Spinal cord (tissue), 10 donors: ENCODE data around the gene HBM. TPM values are rescaled to one million over a fixed set of nuclear protein-coding genes. Genes with fewer than 3 reads are reported as not detected.

ENCODE experiments used
- DNase-seq, 6 donors: peaks; one replicate each; pipeline versions ENCODE4 v3.0.0 to v3.0.0-alpha.2; 2013 to 2015; ENCODE audit warnings: low spot score in 6 of 6, low read depth in 4 of 6
- H3K27ac ChIP-seq: one replicate; pipeline ENCODE4 v1.5.1; 2013; ENCODE audit warnings: low read depth, low read length, control low read depth
- H3K27me3 ChIP-seq: one replicate; pipeline ENCODE4 v1.6.1; 2013; ENCODE audit warnings: low read length; ENCODE audit not compliant: control insufficient read depth, insufficient read depth
- H3K36me3 ChIP-seq: one replicate; pipeline ENCODE4 v1.6.1; 2013; ENCODE audit warnings: low read length; ENCODE audit not compliant: control insufficient read depth, insufficient read depth
- H3K4me1 ChIP-seq: one replicate; pipeline ENCODE4 v1.6.1; 2013; ENCODE audit warnings: low read length; ENCODE audit not compliant: control insufficient read depth, insufficient read depth
- H3K4me3 ChIP-seq: one replicate; pipeline ENCODE4 v1.5.1; 2013; ENCODE audit warnings: low read depth, low read length, control low read depth
- H3K9me3 ChIP-seq: one replicate; pipeline ENCODE4 v1.6.1; 2013; ENCODE audit warnings: low read length; ENCODE audit not compliant: control insufficient read depth, insufficient read depth
- WGBS: methylation state at CpG from one replicate; pipeline ENCODE4 v1.1.5; 2013; ENCODE audit warnings: missing lambda C conversion rate; ENCODE audit not compliant: insufficient coverage; 5-methylcytosine and 5-hydroxymethylcytosine counted together
- long read RNA-seq, 4 donors: transcript quantifications; one replicate each; lab custom pipeline, GENCODE V29; 2026
- polyA plus RNA-seq, 2 donors: library from polyadenylated mRNA; unstranded; fragments of 120-200 nt; gene quantifications; one replicate each; pipeline ENCODE4 v1.2.1, GENCODE V29; 2013; ENCODE audit not compliant: insufficient read length in 2 of 2
- total RNA-seq, 2 donors: library from RNA; depleted of rRNA in 1 of 2; stranded (reverse); fragments of 120-200 nt in 1 of 2; fragments of >200 nt in 1 of 2; gene quantifications; one replicate each; pipeline versions ENCODE4 v1.2.3 to v1.2.4, GENCODE V29; 2013 to 2014
- donor health status: healthy.

Gene HBM
- total RNA-seq (10 to 100 TPM; 33.7 to 56.1 TPM), polyA plus RNA-seq (1 to 10 TPM; 5.4 to 5.5 TPM)
- long read RNA-seq, donor 1, transcript HBM-201 (3 exons, 506 nt) = major isoform, 5 of 5 reads
- long read RNA-seq, donor 1, partial matches to known transcripts = 0 of 5 reads
- long read RNA-seq, donor 1, other reads (novel, unspliced or antisense) = 0 of 5 reads
- long read RNA-seq, donor 2, transcript HBM-201 (3 exons, 506 nt) = major isoform, 50 of 73 reads
- long read RNA-seq, donor 2, partial matches to known transcripts = 23 of 73 reads
- long read RNA-seq, donor 2, other reads (novel, unspliced or antisense) = 0 of 73 reads
- long read RNA-seq, donor 3, partial matches to known transcripts = 0 of 2 reads
- long read RNA-seq, donor 3, other reads (novel, unspliced or antisense) = 0 of 2 reads
- long read RNA-seq, donor 4, transcript HBM-201 (3 exons, 506 nt) = major isoform, 17 of 22 reads
- long read RNA-seq, donor 4, partial matches to known transcripts = 5 of 22 reads
- long read RNA-seq, donor 4, other reads (novel, unspliced or antisense) = 0 of 22 reads

GRCh38 chr16:165539-166374 is at the start of gene HBM:
Gene HBM (plus strand): TSS chr16:165978. CDS start chr16:165998, 20 bp downstream.
- Histone ChIP-seq H3K27ac (no peak within 1 kb of the TSS), H3K36me3 (no peaks in the 10 kb centered on the region), H3K4me1 (peaks cover 21% of the 10 kb centered on the region), H3K27me3 (peaks cover 63% of the 10 kb centered on the region), H3K9me3 (no peaks in the 10 kb centered on the region), H3K4me3 (peak within 1 kb of the TSS; percentile 12)
- WGBS = under 1% methylated on average over 74 of the region's 75 CpGs
- DNase-seq = no peak

GRCh38 chr16:116015-116414 is 49.8 kb upstream of the HBM start:
- H3K4me1 ChIP-seq = peaks cover 5% of the 10 kb centered on the region
- H3K36me3 ChIP-seq = peaks cover 56% of the 10 kb centered on the region
- WGBS = 83% methylated on average over 3 of the region's 7 CpGs
- no peak overlapping the region for H3K4me3 ChIP-seq
- no peak for DNase-seq
- no peaks in the 10 kb centered on the region for H3K27me3 ChIP-seq
- no peak overlapping the region for H3K27ac ChIP-seq
- no peaks in the 10 kb centered on the region for H3K9me3 ChIP-seq

GRCh38 chr16:117379-118365 is 48.1 kb upstream of the HBM start:
- Histone ChIP-seq H3K4me1 (peaks cover 5% of the 10 kb centered on the region), H3K27me3 (no peaks in the 10 kb centered on the region), H3K27ac (no peak overlapping the region), H3K4me3 (no peak overlapping the region), H3K36me3 (peaks cover 49% of the 10 kb centered on the region), H3K9me3 (no peaks in the 10 kb centered on the region)
- peak in 2 of 6 donors; percentile 32 to 52 for DNase-seq
- WGBS = 61% methylated on average over 12 of the region's 19 CpGs

- Histone ChIP-seq H3K4me3 (no peak overlapping the region), H3K9me3 (no peaks in the 10 kb centered on the region), H3K4me1 (peaks cover 5% of the 10 kb centered on the region), H3K27ac (no peak overlapping the region), H3K27me3 (no peaks in the 10 kb centered on the region), H3K36me3 (peaks cover 41% of the 10 kb centered on the region)
- WGBS = 100% methylated on average over 2 of the region's 2 CpGs
- no peak for DNase-seq
Observed at GRCh38 chr16:118857-119256, 46.9 kb upstream of the HBM start.

- Histone ChIP-seq H3K9me3 (no peaks in the 10 kb centered on the region), H3K4me1 (peaks cover 5% of the 10 kb centered on the region), H3K27ac (no peak overlapping the region), H3K4me3 (no peak overlapping the region), H3K27me3 (no peaks in the 10 kb centered on the region), H3K36me3 (peaks cover 39% of the 10 kb centered on the region)
- no peak for DNase-seq
- WGBS = 89% methylated on average over 4 of the region's 5 CpGs
Observed at GRCh38 chr16:119295-119694, 46.5 kb upstream of the HBM start.

- no CpG with 5 or more reads among the region's 3 CpGs for WGBS
- DNase-seq = no peak
Observed at GRCh38 chr16:119835-120491, 45.8 kb upstream of the HBM start.

GRCh38 chr16:120756-121155 is 45.0 kb upstream of the HBM start:
- Histone ChIP-seq H3K9me3 (no peaks in the 10 kb centered on the region), H3K27ac (no peak overlapping the region), H3K27me3 (no peaks in the 10 kb centered on the region), H3K4me1 (peaks cover 5% of the 10 kb centered on the region), H3K36me3 (peaks cover 46% of the 10 kb centered on the region), H3K4me3 (no peak overlapping the region)
- no peak for DNase-seq
- 86% methylated on average over 1 of the region's 2 CpGs for WGBS

More at GRCh38 chr16:119835-120491, 45.8 kb upstream of the HBM start:
- H3K9me3 ChIP-seq = no peaks in the 10 kb centered on the region
- H3K4me1 ChIP-seq = peaks cover 5% of the 10 kb centered on the region
- H3K36me3 ChIP-seq = peaks cover 44% of the 10 kb centered on the region
- H3K27ac ChIP-seq = no peak overlapping the region
- H3K4me3 ChIP-seq = no peak overlapping the region
- no peaks in the 10 kb centered on the region for H3K27me3 ChIP-seq

- Histone ChIP-seq H3K27me3 (no peaks in the 10 kb centered on the region), H3K27ac (no peak overlapping the region), H3K4me1 (peaks cover 5% of the 10 kb centered on the region), H3K9me3 (no peaks in the 10 kb centered on the region), H3K4me3 (no peak overlapping the region), H3K36me3 (peaks cover 36% of the 10 kb centered on the region)
- WGBS = no CpG with 5 or more reads among the region's 1 CpG
- DNase-seq = no peak
Observed at GRCh38 chr16:122361-122760, 43.4 kb upstream of the HBM start.
